Spleen (tissue), 7 donors: ENCODE results near the gene C1orf35.

Experiments
- CTCF ChIP-seq, 11 experiments: fragments of 200-600 bp in 7 of 11; fragments of 450-650 bp in 4 of 11; sonication (generic) in 4 of 11; IDR thresholded peaks in 8 of 11; conservative IDR thresholded peaks in 3 of 11; 1 replicate in 7 of 11; 2 replicates in 4 of 11; pipeline versions ENCODE4 v1.4.0 to v1.8.0; 2016 to 2021; ENCODE audit warnings: antibody characterized with exemption in 11 of 11, inconsistent platforms in 4 of 11, mild to moderate bottlenecking in 1 of 11
- POLR2A ChIP-seq, 3 donors: fragments of 450-650 bp; IDR thresholded peaks; one replicate each; pipeline ENCODE4 v1.5.1; 2017; ENCODE audit warnings: antibody characterized with exemption in 3 of 3, mild to moderate bottlenecking in 1 of 3
- donor health status: DM: no; HTN: no; CAD: no; lungs with moderate emphysema.
- donor health status: DM: no; HTN: no; CAD: no.
- donor health status: DM: no; HTN: no; CAD: no.

- TF ChIP-seq POLR2A (IDR thresholded peaks at IDR 0.05), result no peak
- no peak for TF ChIP-seq CTCF (IDR thresholded peaks at IDR 0.05 in 8 of 11, conservative IDR thresholded peaks at IDR 0.05 in 3 of 11)
Observed at GRCh38 chr1:228096416-228097332, 6.5 kb downstream of the C1orf35 start.
